DOHH2 (cell line): Measurements from ENCODE around the gene RBM28.

ENCODE experiments used
- H3F3A ChIP-seq: fragments of 200-600 bp; sonication (generic), shearing (Covaris generic); 2 replicates; pipeline ENCODE4 v1.6.0; 2016; ENCODE audit warnings: antibody characterized with exemption, mild to moderate bottlenecking; ENCODE audit not compliant: control insufficient read depth, insufficient read depth
- H3K27ac ChIP-seq: fragments of 200-600 bp; sonication (generic); 2 replicates; pipeline ENCODE4 v1.5.1; 2014; ENCODE audit warnings: low read depth, mild to moderate bottlenecking, low read length, moderate library complexity
- H3K27me3 ChIP-seq: fragments of 200-600 bp; sonication (generic); 2 replicates; pipeline ENCODE4 v1.6.1; 2014; ENCODE audit warnings: mild to moderate bottlenecking, low read length, mixed read lengths; ENCODE audit not compliant: control insufficient read depth
- H3K36me3 ChIP-seq: fragments of 200-600 bp; sonication (generic); 2 replicates; pipeline ENCODE4 v1.6.1; 2014; ENCODE audit warnings: mild to moderate bottlenecking, low read length, moderate library complexity, mixed read lengths; ENCODE audit not compliant: control insufficient read depth
- H3K4me1 ChIP-seq: fragments of 200-600 bp; sonication (generic); 2 replicates; pipeline ENCODE4 v1.6.1; 2014; ENCODE audit warnings: mild to moderate bottlenecking, low read length, mixed read lengths; ENCODE audit not compliant: control insufficient read depth
- H3K4me2 ChIP-seq: fragments of 200-600 bp; sonication (generic); 2 replicates; pipeline ENCODE4 v1.6.0; 2014; ENCODE audit warnings: mild to moderate bottlenecking, low read length, moderate library complexity
- H3K4me3 ChIP-seq: fragments of 200-600 bp; sonication (generic); 2 replicates; pipeline ENCODE4 v1.5.1; 2014; ENCODE audit warnings: mild to moderate bottlenecking, low read length, mixed read lengths
- H3K79me2 ChIP-seq: fragments of 200-600 bp; sonication (generic); 2 replicates; pipeline ENCODE4 v1.6.1; 2014; ENCODE audit warnings: mild to moderate bottlenecking, low read length, mixed read lengths; ENCODE audit not compliant: control insufficient read depth
- H3K9me2 ChIP-seq: fragments of 200-600 bp; sonication (generic); replicated peaks from 2 replicates; pipeline ENCODE4 v1.6.1; 2014; ENCODE audit warnings: mild to moderate bottlenecking, low read length, mixed read lengths; ENCODE audit not compliant: control insufficient read depth
- H3K9me3 ChIP-seq: fragments of 200-600 bp; sonication (generic); 2 replicates; pipeline ENCODE4 v1.6.1; 2014; ENCODE audit warnings: antibody characterized with exemption, low read length, mixed read lengths; ENCODE audit not compliant: control insufficient read depth, insufficient read depth
- H4K20me1 ChIP-seq: fragments of 200-600 bp; sonication (generic); 2 replicates; pipeline ENCODE4 v1.6.0; 2014; ENCODE audit warnings: low read depth, mild to moderate bottlenecking, antibody characterized with exemption, low read length, moderate library complexity; ENCODE audit not compliant: control insufficient read depth, insufficient read depth
- EZH2phosphoT487 ChIP-seq: fragments of 200-600 bp; sonication (generic); IDR thresholded peaks from 2 replicates; pipeline ENCODE4 v1.6.1; 2017; ENCODE audit warnings: borderline replicate concordance, mild to moderate bottlenecking, antibody characterized with exemption, low read length, moderate library complexity, mixed read lengths
- TF ChIP-seq, protein P1 (sequence below): fragments of 200-600 bp; sonication (generic); IDR thresholded peaks from one replicate; pipeline ENCODE4 v1.5.1; 2014; ENCODE audit warnings: antibody characterized with exemption, mild to moderate bottlenecking, low read depth, low read length; ENCODE audit not compliant: poor library complexity, severe bottlenecking

The RBM28 gene

DNA sequence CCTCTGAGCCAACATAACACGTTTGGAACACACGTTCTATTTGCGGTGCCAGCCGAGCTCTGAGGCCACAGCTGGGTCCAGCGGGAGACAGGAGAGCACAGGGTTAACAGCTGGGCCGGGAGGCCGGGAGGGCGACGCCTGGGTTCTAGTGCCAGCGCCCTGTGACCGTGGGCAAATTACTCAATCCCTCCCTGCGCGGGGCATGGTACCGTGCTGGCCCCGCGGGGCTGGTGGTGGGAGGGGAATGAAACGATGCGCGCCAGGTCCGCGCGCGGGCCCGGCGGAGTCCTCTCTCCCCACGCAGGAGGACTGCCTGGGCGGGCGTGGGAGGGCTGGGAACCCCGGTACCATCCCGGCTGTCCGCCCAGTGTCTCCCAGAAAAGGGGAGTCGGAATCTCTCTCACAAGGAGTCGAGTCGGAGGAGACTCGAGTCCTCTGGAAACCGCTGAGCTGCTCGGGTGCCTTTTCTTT, 72.2 kb downstream of the RBM28 start:
- Histone ChIP-seq H3F3A (no peaks in the 10 kb centered on the region), H3K36me3 (no peaks in the 10 kb centered on the region), H3K4me2 (no peak overlapping the region), H3K27me3 (peaks cover 5% of the 10 kb centered on the region), H3K79me2 (no peaks in the 10 kb centered on the region), H3K4me3 (no peak overlapping the region), H3K27ac (no peak overlapping the region), H3K9me3 (no peaks in the 10 kb centered on the region), H4K20me1 (no peaks in the 10 kb centered on the region), H3K9me2 (no peaks in the 10 kb centered on the region), H3K4me1 (no peaks in the 10 kb centered on the region)
- TF ChIP-seq EZH2phosphoT487: no peak
- TF ChIP-seq, protein P1, sequence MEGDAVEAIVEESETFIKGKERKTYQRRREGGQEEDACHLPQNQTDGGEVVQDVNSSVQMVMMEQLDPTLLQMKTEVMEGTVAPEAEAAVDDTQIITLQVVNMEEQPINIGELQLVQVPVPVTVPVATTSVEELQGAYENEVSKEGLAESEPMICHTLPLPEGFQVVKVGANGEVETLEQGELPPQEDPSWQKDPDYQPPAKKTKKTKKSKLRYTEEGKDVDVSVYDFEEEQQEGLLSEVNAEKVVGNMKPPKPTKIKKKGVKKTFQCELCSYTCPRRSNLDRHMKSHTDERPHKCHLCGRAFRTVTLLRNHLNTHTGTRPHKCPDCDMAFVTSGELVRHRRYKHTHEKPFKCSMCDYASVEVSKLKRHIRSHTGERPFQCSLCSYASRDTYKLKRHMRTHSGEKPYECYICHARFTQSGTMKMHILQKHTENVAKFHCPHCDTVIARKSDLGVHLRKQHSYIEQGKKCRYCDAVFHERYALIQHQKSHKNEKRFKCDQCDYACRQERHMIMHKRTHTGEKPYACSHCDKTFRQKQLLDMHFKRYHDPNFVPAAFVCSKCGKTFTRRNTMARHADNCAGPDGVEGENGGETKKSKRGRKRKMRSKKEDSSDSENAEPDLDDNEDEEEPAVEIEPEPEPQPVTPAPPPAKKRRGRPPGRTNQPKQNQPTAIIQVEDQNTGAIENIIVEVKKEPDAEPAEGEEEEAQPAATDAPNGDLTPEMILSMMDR: no peak

DNA sequence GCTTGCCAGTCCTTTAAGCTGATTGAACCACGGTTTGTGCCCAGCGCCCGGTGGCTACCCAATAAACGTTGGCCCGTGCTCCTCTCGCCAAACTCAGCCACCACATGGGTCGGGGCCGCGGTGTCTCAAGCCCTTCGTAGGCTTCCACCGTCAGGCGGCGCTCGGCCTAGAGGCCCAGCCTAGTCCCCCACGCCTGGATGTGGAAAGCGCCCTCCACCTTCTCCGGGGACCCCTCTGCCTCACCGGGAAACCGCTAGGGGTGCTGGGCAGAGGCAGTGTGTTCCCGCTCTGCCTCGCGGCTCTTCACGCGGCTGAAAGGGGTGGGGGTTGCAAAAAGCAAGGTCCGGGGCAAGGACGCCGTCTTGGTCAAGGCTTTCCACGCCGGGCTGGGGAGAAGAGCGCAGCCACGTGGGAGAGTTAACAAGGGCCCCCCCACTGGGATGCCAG, 72.9 kb downstream of the RBM28 start:
- peaks cover 9% of the 10 kb centered on the region for H3K27me3 ChIP-seq
- H3K27ac ChIP-seq: no peak overlapping the region
- H3K79me2 ChIP-seq: no peaks in the 10 kb centered on the region
- no peak overlapping the region for H3K4me2 ChIP-seq
- H4K20me1 ChIP-seq: no peaks in the 10 kb centered on the region
- H3K36me3 ChIP-seq: no peaks in the 10 kb centered on the region
- TF ChIP-seq, protein P1: no peak
- TF ChIP-seq EZH2phosphoT487: no peak
- H3K9me3 ChIP-seq: no peaks in the 10 kb centered on the region
- no peaks in the 10 kb centered on the region for H3F3A ChIP-seq
- H3K4me1 ChIP-seq: no peaks in the 10 kb centered on the region
- no peaks in the 10 kb centered on the region for H3K9me2 ChIP-seq
- no peak overlapping the region for H3K4me3 ChIP-seq

DNA sequence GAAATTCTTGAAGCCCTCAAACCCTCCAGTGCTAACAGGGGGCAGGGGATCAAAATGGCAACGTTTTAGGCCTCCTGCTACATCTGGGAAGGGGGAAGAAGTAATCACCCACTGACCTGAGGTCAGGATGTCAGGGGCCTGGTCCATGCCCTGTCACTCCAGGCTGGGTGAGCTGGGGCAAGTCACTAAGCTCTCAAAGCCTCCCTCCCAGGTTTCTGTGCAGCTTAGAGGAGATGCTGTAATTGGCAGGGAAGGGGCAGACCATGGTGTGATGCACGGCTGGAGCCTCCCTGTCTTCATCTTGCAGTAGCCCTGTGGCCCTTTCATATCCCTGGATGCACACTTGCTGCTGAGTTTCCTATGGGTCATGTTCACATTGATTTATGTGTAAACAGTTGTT, 75.5 kb downstream of the RBM28 start:
- no peaks in the 10 kb centered on the region for H3F3A ChIP-seq
- H3K27ac ChIP-seq: no peak overlapping the region
- no peaks in the 10 kb centered on the region for H3K36me3 ChIP-seq
- peaks cover 9% of the 10 kb centered on the region for H3K27me3 ChIP-seq
- H3K9me3 ChIP-seq: no peaks in the 10 kb centered on the region
- H3K4me3 ChIP-seq: no peak overlapping the region
- no peaks in the 10 kb centered on the region for H3K79me2 ChIP-seq
- H3K4me2 ChIP-seq: no peak overlapping the region
- H3K4me1 ChIP-seq: no peaks in the 10 kb centered on the region
- H4K20me1 ChIP-seq: no peaks in the 10 kb centered on the region
- TF ChIP-seq, protein P1: no peak
- TF ChIP-seq EZH2phosphoT487: no peak
- no peaks in the 10 kb centered on the region for H3K9me2 ChIP-seq

DNA sequence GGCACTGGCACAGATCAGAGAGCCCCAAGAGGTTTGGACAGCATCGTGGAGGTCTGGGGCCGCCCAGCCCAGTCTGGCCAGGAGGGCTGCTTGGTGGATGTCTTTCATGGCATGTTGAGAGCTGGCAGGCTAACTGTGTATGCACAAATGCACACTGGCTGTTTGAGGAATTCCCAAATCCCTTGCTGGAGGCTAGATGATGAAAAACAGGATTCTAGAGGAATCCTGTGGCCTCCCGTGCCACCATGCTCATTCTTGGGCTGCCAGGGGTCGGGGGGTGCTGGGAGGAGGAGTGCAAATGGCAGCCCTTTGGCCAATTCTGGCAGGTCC, 76.1 kb downstream of the RBM28 start:
- TF ChIP-seq, protein P1: no peak
- TF ChIP-seq EZH2phosphoT487: no peak
- H3K9me3 ChIP-seq: no peaks in the 10 kb centered on the region
- H3K79me2 ChIP-seq: no peaks in the 10 kb centered on the region
- no peak overlapping the region for H3K4me3 ChIP-seq
- no peaks in the 10 kb centered on the region for H3K9me2 ChIP-seq
- H3K4me1 ChIP-seq: no peaks in the 10 kb centered on the region
- H3K27ac ChIP-seq: no peak overlapping the region
- no peaks in the 10 kb centered on the region for H3K36me3 ChIP-seq
- H3K4me2 ChIP-seq: no peak overlapping the region
- no peaks in the 10 kb centered on the region for H4K20me1 ChIP-seq
- H3F3A ChIP-seq: no peaks in the 10 kb centered on the region
- peaks cover 11% of the 10 kb centered on the region for H3K27me3 ChIP-seq
